Measurements from ENCODE around the gene SSUH2.

The SSUH2 gene

GRCh38 chr3:8651418-8652323 is 7.1 kb upstream of the SSUH2 start:
- peaks cover 0 to 8% of the 10 kb centered on the region in 2 donors for H3K9me3 Mint-ChIP-seq
- ATAC-seq, result no peak
- DNase-seq, result no peak
- H3K27ac Mint-ChIP-seq, result peak overlapping the region in 1 of 2 donors; percentile 75
- no peaks in the 10 kb centered on the region for H3K4me1 Mint-ChIP-seq
- peaks cover 34% of the 10 kb centered on the region for H3K27me3 Mint-ChIP-seq
- H3K4me3 Mint-ChIP-seq, result no peak overlapping the region

GRCh38 chr3:8650583-8651416 is 6.2 kb upstream of the SSUH2 start:
- DNase-seq (no peak), ATAC-seq (no peak)
- H3K27me3 Mint-ChIP-seq, result peaks cover 31% of the 10 kb centered on the region
- H3K9me3 Mint-ChIP-seq, result peaks cover 0 to 8% of the 10 kb centered on the region in 2 donors
- no peak overlapping the region for H3K27ac Mint-ChIP-seq
- H3K4me3 Mint-ChIP-seq, result no peak overlapping the region
- no peaks in the 10 kb centered on the region for H3K4me1 Mint-ChIP-seq

DNA sequence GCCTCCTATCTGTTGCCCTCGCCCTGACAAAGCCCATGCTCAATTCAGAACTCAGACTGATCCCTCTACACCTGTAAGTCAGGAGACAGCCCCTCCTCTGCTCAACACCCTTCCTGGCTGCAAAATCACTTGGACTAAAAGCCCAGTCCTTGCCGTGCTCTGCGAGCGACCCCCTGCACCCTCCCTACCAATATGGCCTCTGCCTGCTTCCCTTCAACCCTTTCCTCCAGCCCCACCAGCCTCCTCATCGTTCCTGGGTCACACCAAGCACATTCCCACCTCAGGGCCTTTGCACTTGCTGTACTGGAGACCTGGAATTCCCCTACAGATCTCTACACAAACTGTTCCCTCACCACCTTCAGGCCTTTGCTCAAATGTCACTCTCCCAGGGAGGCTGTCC is 5.2 kb upstream of the SSUH2 start:
- Mint-ChIP-seq H3K4me3 (no peak overlapping the region), H3K27me3 (peaks cover 31% of the 10 kb centered on the region), H3K4me1 (no peaks in the 10 kb centered on the region), H3K27ac (peak overlapping the region in 1 of 2 donors; percentile 6), H3K9me3 (peaks cover 0 to 8% of the 10 kb centered on the region in 2 donors)
- ATAC-seq (no peak), DNase-seq (no peak)

- DNase-seq, result no peak
- Mint-ChIP-seq H3K4me1 (no peaks in the 10 kb centered on the region), H3K9me3 (peaks cover 0 to 8% of the 10 kb centered on the region in 2 donors), H3K4me3 (no peak overlapping the region), H3K27ac (no peak overlapping the region), H3K27me3 (peaks cover 37% of the 10 kb centered on the region)
- ATAC-seq, result no peak
Measured at GRCh38 chr3:8648909-8649741, 4.5 kb upstream of the SSUH2 start.

DNA sequence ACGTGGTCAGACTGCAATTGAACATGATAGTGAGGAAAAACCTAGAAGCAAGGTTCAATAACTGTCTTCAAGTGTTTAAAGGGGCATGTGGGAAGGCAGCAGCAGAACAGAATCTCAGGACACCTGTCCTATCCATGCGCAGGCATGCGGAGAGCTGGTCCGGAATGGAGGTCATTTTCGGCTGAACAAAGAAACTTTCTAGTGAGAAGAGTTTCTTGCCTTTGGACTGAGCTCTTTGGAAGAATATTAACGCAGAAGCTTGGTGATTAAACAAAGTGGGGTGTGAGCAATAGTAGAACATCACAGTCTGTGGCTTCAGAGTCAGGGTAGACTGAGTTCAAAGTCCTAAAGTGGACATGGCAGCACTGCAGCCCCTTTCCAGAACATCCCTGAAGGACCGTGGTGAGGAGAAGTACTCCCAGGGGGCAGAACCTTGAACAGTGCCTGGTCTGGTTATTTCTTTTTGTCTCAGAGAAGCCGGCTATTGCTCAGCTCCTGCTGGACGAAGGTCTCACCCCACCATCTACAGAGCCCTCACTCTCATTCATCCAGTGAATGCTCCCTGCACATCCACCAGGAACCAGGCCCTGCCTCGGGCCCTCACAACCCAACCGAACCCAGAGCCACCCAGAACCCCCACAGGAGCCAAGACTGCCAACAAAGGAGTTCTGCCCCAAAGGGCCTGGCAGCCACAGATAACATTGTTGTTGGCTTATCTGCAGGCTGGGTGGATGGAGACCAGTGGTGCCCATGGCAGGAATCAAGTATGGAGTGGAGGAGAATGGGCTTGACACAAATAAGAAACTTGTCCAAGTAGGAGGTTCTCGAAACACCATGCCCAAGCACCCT is 2.8 kb upstream of the SSUH2 start:
- DNase-seq, result no peak
- peaks cover 0 to 8% of the 10 kb centered on the region in 2 donors for H3K9me3 Mint-ChIP-seq

DNA sequence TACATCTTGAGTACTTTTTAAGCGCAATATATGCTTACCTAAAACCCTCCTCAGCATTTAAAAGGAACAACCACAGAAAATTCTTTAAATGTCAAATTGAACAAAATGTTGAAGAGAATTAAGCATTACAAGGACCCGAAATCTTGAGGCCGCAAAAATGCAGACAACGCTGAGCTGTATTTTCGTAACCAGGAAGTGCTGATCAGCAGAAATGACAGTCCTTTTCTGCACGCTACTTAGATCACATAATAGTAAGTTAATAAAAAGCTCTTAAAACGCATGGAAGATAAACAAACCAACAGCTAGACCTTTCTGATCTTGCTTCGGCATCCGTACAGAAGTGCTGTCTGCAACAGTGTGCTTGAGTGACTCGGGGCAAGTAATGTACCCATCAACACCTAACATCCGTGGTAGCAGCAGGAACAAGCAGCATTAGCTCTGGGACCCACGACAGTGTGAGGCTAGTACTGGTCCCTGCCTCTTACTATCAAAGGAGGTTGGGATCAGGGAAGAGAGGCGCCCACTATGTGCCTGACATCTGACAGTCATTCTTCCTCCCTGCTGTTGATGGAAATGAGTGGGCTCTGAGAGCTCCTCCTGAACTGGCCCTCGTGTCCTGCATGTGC is 1.8 kb upstream of the SSUH2 start:
- Mint-ChIP-seq H3K27me3 (peaks cover 30% of the 10 kb centered on the region), H3K27ac (no peak overlapping the region), H3K4me1 (no peaks in the 10 kb centered on the region), H3K9me3 (peaks cover 0 to 8% of the 10 kb centered on the region in 2 donors), H3K4me3 (no peak overlapping the region)
- ATAC-seq (no peak), DNase-seq (no peak)

More for the DNA sequence above, 2.8 kb upstream of the SSUH2 start:
- Mint-ChIP-seq H3K27ac (no peak overlapping the region), H3K4me1 (no peaks in the 10 kb centered on the region), H3K4me3 (no peak overlapping the region), H3K27me3 (peaks cover 39% of the 10 kb centered on the region)
- no peak for ATAC-seq

GRCh38 chr3:8645712-8646111 is 1.1 kb upstream of the SSUH2 start:
- no peak for ATAC-seq
- H3K27ac Mint-ChIP-seq, result no peak overlapping the region
- peaks cover 28% of the 10 kb centered on the region for H3K27me3 Mint-ChIP-seq
- DNase-seq, result no peak
- peaks cover 0 to 8% of the 10 kb centered on the region in 2 donors for H3K9me3 Mint-ChIP-seq
- H3K4me1 Mint-ChIP-seq, result no peaks in the 10 kb centered on the region
- no peak overlapping the region for H3K4me3 Mint-ChIP-seq

DNA sequence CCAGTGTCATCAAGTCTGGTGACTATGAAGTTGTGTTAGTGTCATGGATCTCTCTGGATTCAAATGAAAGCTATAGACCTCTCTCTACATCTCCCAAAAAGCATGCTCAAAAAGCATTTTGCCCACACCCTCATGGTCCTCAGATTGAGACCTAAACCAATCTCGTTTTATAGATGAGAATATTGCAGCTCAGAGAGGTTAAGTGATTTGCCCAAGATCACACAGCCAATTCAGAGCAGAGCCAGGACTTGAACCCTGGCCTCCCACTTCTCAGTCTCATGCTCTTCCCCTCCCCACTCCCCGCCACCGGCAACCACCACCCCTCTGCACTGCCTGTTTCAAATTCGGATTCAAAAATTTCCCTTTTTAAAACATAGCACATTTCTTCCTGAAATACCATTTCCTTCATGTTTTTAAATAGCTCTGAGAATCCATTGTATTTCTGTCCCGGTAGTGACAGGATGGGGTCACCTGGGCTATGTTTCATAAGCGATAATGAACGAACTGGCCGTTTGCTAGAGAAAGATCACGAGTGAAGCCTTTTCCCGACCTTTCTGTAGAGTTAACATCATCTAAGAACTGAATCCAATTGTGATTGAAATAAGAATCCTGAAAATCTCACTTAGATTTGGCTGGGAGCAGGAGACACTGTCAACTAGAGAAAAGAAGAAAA is 769 bp downstream of the SSUH2 start:
- ATAC-seq (no peak), DNase-seq (no peak)
- H3K27me3 Mint-ChIP-seq, result peaks cover 19% of the 10 kb centered on the region
- H3K4me3 Mint-ChIP-seq, result no peak overlapping the region
- no peaks in the 10 kb centered on the region for H3K9me3 Mint-ChIP-seq
- no peak overlapping the region for H3K27ac Mint-ChIP-seq
- no peaks in the 10 kb centered on the region for H3K4me1 Mint-ChIP-seq

- no peak overlapping the region for H3K4me3 Mint-ChIP-seq
- DNase-seq, result no peak
- no peak overlapping the region for H3K27ac Mint-ChIP-seq
- ATAC-seq, result no peak
- H3K27me3 Mint-ChIP-seq, result peaks cover 18% of the 10 kb centered on the region
- no peaks in the 10 kb centered on the region for H3K4me1 Mint-ChIP-seq
- peaks cover 0 to 4% of the 10 kb centered on the region in 2 donors for H3K9me3 Mint-ChIP-seq
Measured at GRCh38 chr3:8642001-8642400, 2.6 kb downstream of the SSUH2 start.

- Mint-ChIP-seq H3K27me3 (peaks cover 18% of the 10 kb centered on the region), H3K9me3 (peaks cover 0 to 9% of the 10 kb centered on the region in 2 donors), H3K27ac (no peak overlapping the region), H3K4me3 (no peak overlapping the region), H3K4me1 (no peaks in the 10 kb centered on the region)
- DNase-seq (no peak), ATAC-seq (no peak)
Measured at GRCh38 chr3:8641472-8641871, 3.1 kb downstream of the SSUH2 start.

DNA sequence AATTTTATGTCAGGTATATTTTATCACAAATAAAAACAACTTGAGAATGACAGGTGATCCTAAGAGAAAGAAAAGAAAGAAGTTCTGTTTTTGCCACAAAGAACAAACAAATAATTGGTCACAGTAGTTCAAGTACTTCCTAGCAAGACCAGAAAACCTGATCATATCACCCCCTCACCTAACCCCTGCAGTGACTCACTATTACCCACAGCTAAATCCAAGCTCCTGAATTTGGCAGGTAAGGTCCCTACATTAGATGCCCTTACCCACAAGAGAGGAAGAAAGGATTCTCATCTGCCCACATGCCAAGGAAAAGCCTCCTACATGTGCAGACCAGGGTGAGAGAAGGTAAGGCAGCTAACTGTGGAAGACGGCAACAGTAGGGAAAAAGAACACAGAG is 4.4 kb downstream of the SSUH2 start:
- H3K27ac Mint-ChIP-seq, result no peak overlapping the region
- peaks cover 18% of the 10 kb centered on the region for H3K27me3 Mint-ChIP-seq
- ATAC-seq (no peak), DNase-seq (no peak)
- no peaks in the 10 kb centered on the region for H3K4me1 Mint-ChIP-seq
- H3K9me3 Mint-ChIP-seq, result peaks cover 0 to 13% of the 10 kb centered on the region in 2 donors
- no peak overlapping the region for H3K4me3 Mint-ChIP-seq

DNA sequence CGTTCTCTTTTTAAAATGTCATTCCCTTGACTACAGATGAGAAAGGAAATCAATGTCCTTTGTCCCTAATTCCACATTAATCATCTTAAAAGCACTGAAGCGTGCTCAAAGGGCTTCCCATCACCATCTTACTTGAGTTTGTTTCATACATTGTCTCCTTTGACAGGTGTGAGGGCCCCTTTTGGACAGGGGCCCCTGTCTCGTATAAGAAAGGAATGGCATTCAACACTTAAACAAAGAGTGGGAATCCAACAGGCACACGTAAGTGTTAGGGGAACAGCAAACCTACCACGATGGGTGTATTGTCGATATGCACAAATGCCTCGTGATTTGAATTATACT is 5.0 kb downstream of the SSUH2 start:
- H3K4me3 Mint-ChIP-seq, result no peak overlapping the region

GRCh38 chr3:8638994-8639658 is 5.5 kb downstream of the SSUH2 start:
- Mint-ChIP-seq H3K27me3 (peaks cover 18% of the 10 kb centered on the region), H3K4me3 (no peak overlapping the region), H3K4me1 (no peaks in the 10 kb centered on the region), H3K27ac (no peak overlapping the region), H3K9me3 (peaks cover 0 to 13% of the 10 kb centered on the region in 2 donors)
- ATAC-seq (no peak), DNase-seq (no peak)

More for the DNA sequence above, 5.0 kb downstream of the SSUH2 start:
- H3K4me1 Mint-ChIP-seq, result no peaks in the 10 kb centered on the region
- no peak overlapping the region for H3K27ac Mint-ChIP-seq
- DNase-seq (no peak), ATAC-seq (no peak)
- peaks cover 0 to 13% of the 10 kb centered on the region in 2 donors for H3K9me3 Mint-ChIP-seq
- H3K27me3 Mint-ChIP-seq, result peaks cover 18% of the 10 kb centered on the region

Data from stimulated activated naive CD8-positive, alpha-beta T cell treated with anti-CD3 and anti-CD28 coated beads, Interleukin-15, amount 100 ng/mL, for 72 hours (primary cell).